Measurements from ENCODE around the gene PWWP2B. TPM values are rescaled to one million over a fixed set of nuclear protein-coding genes. Genes with fewer than 3 reads are reported as not detected.

Gene PWWP2B
- total and polyA plus RNA-seq, 2 experiments from 2014 or later, result 2.3 to 12.8 TPM

- Histone ChIP-seq H3K9me2 (ENCODE audit: insufficient read depth) (no peaks in the 10 kb centered on the region), H3K36me3 (ENCODE audit: insufficient read depth) (no peaks in the 10 kb centered on the region), H3K79me2 (replicated peaks; ENCODE audit: insufficient read depth) (no peaks in the 10 kb centered on the region), H3K4me3 (no peak overlapping the region), H2AFZ (no peak overlapping the region), H3K4me2 (no peak overlapping the region), H3F3A (replicated peaks; ENCODE audit: low read depth) (no peaks in the 10 kb centered on the region), H3K27me3 (ENCODE audit: insufficient read depth) (no peaks in the 10 kb centered on the region), H3K27ac (ENCODE audit: low read depth) (no peak overlapping the region), H3K4me1 (ENCODE audit: insufficient read depth) (no peaks in the 10 kb centered on the region), H4K20me1 (replicated peaks; ENCODE audit: insufficient read depth) (no peaks in the 10 kb centered on the region)
- DNase-seq (ENCODE audit: low spot score), result no peak
- no peaks in the 10 kb centered on the region for H3K36me3 Mint-ChIP-seq (ENCODE audit: low read depth)
- no peaks in the 10 kb centered on the region for H3K9me3 Mint-ChIP-seq
- H3K4me1 Mint-ChIP-seq, result no peaks in the 10 kb centered on the region; the same call in 1 of the 3 replicates
- TF ChIP-seq ZNF331 (CRISPR knock-in tag; IDR thresholded peaks at IDR 0.05; ENCODE audit: low read depth) (no peak), REST (IDR thresholded peaks at IDR 0.05; ENCODE audit: unreplicated experiment) (no peak), ZNF114 (CRISPR knock-in tag; IDR thresholded peaks at IDR 0.05) (no peak), JUNB (IDR thresholded peaks at IDR 0.05; ENCODE audit: unreplicated experiment) (no peak), NANOG (IDR thresholded peaks at IDR 0.05; ENCODE audit: borderline replicate concordance) (no peak), ZNF462 (CRISPR knock-in tag; IDR thresholded peaks at IDR 0.05) (no peak), CTCF (conservative IDR thresholded peaks at IDR 0.05; ENCODE audit: low read depth in 2 of 2) (no peak), ETS1 (IDR thresholded peaks at IDR 0.05) (no peak), STAT1 (IDR thresholded peaks at IDR 0.05; ENCODE audit: unreplicated experiment) (no peak), POLR2AphosphoS5 (IDR thresholded peaks at IDR 0.05; ENCODE audit: low read depth) (no peak), CREB1 (CRISPR knock-in tag; IDR thresholded peaks at IDR 0.05; ENCODE audit: low read depth) (no peak), EZH2 (IDR thresholded peaks at IDR 0.05; ENCODE audit: low read depth, unreplicated experiment) (no peak), EZH2phosphoT487 (IDR thresholded peaks at IDR 0.05; ENCODE audit: unreplicated experiment) (no peak)
- H3K4me3 Mint-ChIP-seq, result no peak overlapping the region
- no peak for ATAC-seq
- peaks cover 20% of the 10 kb centered on the region for H3K27me3 Mint-ChIP-seq (ENCODE audit: insufficient read depth, low read depth, poor library complexity)
- H3K27ac Mint-ChIP-seq, result no peak overlapping the region
Measured at GRCh38 chr10:132455986-132456847, 59.2 kb downstream of the PWWP2B start.
